Epithelial cell of esophagus (primary cell): ENCODE data around the gene NUAK1.

Source experiments
- DNase-seq: peaks from one replicate; pipeline ENCODE4 v3.0.0; 2010; ENCODE audit warnings: low read depth
- H3K4me3 ChIP-seq: 2 replicates; pipeline ENCODE4 v1.5.1; 2011; ENCODE audit warnings: mild to moderate bottlenecking, low read length, control low read depth
- CTCF ChIP-seq: IDR thresholded peaks from 2 replicates; pipeline ENCODE4 v1.5.1; 2011; ENCODE audit warnings: low read depth, mild to moderate bottlenecking, low read length, control low read depth, inconsistent platforms; ENCODE audit not compliant: insufficient read depth; ENCODE audit errors: missing control alignments

The NUAK1 gene

GRCh38 chr12:106049105-106049504, 89.6 kb downstream of the NUAK1 start:
- no peak overlapping the region for H3K4me3 ChIP-seq
- no peak for DNase-seq
- no peak for TF ChIP-seq CTCF

GRCh38 chr12:106048676-106049075, 90.1 kb downstream of the NUAK1 start:
- no peak overlapping the region for H3K4me3 ChIP-seq
- no peak for DNase-seq
- TF ChIP-seq CTCF, result no peak

GRCh38 chr12:106048016-106048415, 90.7 kb downstream of the NUAK1 start:
- no peak for TF ChIP-seq CTCF
- no peak for DNase-seq

DNA sequence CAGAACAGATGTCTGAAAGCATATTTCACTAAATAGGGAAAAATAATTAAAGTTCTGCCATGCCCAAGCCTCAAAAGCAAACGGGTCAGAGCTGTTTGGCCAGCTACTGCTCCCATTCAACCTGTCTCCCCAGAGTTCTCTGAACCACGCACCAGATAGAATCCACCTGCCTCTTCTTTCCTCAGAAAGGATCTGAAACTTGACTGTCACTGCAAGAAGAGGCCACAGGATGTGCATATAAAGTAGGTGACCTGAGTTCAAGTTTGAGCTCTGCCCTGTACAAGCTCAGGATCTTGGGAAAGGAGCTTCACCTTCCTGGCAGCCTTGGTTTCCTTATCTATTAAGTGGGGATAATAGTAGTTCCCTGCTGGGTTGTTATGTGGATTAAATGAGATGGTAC, 91.8 kb downstream of the NUAK1 start:
- no peak for TF ChIP-seq CTCF
- DNase-seq, result no peak
- H3K4me3 ChIP-seq, result no peak overlapping the region

More at GRCh38 chr12:106048016-106048415, 90.7 kb downstream of the NUAK1 start:
- no peak overlapping the region for H3K4me3 ChIP-seq

DNA sequence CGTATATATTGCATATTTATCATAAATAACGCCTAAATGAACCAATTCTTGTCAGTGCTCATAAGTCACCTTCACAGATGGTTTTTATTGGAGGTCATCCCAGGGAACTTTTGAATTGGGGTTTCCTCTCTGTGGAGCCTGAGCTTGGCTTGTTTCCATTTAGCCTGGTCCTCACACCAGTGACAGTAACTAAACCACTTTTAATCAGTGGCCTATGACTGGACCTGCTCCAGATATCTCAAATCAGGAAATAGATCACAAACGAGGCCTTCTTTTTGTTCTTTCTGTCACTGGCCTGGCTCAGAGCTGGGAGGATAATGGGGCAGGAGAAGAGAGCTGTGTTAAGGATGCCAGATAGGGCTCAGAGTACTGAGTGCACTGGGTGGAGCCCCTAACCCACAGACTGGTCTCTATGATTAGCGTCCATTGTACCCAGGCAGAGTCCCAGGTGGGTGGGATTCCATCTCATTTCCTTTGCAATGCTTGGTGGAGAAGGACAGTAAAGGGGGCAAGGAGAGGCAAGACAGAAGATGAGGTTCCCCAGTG, 92.4 kb downstream of the NUAK1 start:
- no peak overlapping the region for H3K4me3 ChIP-seq
- no peak for DNase-seq
- no peak for TF ChIP-seq CTCF

- no peak for TF ChIP-seq CTCF
- no peak overlapping the region for H3K4me3 ChIP-seq
- DNase-seq, result no peak
Measured at GRCh38 chr12:106045251-106045674, 93.5 kb downstream of the NUAK1 start.

DNA sequence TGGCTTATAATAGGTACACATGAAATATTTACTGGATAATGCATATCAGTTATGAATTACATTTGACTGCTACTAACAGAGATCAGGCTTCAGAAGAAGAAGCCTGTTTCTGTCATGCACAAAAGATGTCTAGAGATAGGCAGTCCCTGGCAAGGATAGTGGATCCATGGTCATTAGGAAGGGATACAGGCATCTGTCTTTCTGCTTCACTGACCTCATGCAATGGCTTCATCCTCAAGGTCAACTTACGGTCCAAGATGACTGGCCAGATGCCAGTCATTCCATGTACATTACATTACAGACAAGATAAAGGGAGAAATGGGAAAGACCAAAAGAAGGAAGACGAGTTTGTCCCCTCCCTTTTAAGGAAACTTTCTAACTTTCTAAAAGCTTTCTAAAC, 94.0 kb downstream of the NUAK1 start:
- no peak overlapping the region for H3K4me3 ChIP-seq
- no peak for TF ChIP-seq CTCF
- DNase-seq, result no peak
